ENCODE measurements around the gene SEPTIN10.

Gene SEPTIN10

DNA sequence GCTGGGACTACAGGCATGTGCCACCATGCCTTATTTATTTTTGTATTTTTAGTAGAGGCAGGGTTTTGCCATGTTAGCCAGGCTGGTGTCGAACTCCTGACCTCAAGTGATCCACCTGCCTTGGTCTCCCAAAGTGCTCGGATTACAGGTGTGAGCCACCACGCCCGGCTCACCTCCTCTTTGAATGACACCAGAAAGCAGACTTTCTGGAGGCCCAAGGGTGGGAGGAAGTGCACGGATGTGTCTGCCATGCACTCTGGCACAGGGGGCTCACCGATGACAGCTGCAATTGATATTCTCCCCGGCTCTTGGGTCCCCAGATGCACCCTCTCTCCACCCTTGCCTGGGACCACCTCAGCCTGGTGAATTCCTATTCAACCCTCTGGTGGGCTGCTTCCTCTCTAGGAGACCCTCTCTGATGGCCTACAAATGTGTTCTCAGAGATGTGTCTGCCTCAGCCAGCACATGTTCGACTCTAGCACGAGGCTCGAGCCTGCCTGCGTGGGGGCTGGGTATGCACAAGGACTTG lies 87.3 kb downstream of the SEPTIN10 start:
- in situ Hi-C loops (cut with HindIII; ENCODE audit: low sequenced_read_pairs), result no loop called here

DNA sequence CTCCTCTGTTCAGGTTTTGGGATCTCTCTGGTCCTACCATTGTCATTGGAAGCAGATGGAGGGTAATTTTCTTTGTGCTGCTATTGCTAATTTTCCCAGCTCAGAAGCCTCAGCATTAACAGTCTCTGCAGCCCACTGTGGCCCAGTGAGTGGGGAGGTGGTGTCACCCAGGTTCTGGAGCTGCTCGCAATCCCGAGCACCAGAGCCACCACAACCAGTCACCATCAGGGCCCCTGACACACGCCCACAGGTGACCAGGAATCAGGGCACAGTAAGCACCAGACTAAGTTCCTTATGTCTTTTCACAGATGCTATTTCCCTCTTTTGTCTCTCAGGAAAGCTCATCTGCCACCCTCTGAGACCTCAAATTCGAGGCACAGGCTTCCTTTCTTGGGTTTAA lies 87.9 kb downstream of the SEPTIN10 start:
- in situ Hi-C loops (cut with HindIII; ENCODE audit: low sequenced_read_pairs), result no loop called here

DNA sequence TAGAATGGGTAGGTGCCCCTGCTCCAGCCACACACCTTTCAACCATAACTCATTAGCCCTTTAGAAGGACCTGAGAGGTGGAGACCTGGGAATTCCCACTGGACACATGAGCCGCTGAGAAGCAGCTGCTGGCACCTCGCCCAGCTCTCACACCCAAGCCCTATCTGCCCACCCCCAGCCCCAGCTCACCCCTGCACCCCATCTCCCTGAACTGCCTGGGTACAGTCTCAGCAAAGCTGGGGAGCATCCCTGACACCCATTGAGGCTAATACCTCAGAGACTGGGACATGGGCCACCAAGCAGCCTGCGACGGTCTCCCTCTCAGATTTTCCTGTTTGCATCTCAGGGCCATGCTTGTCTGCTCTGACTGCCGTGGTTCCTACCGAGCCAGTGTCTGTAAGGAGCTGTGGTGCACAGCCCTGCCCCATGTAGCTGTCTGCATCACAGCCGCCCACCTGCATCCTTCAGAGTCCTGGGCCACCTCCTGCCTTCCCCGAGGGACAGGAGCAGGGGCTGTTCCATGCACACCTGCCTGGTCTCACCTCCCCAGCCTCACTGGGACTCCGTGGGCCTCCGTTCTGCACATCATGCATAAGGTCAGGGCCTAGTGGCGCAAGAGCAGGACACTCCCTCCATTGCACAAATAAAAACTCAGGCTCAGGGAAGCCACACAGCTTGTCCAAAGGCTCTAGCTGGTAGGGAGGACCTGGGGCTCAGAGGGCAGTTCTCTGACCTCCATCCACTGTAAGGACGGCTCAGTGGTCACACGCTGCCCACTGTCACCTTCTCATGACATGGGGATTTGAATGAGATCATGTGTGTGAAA lies 90.0 kb downstream of the SEPTIN10 start:
- in situ Hi-C loops (cut with HindIII; ENCODE audit: low sequenced_read_pairs), result no loop called here

DNA sequence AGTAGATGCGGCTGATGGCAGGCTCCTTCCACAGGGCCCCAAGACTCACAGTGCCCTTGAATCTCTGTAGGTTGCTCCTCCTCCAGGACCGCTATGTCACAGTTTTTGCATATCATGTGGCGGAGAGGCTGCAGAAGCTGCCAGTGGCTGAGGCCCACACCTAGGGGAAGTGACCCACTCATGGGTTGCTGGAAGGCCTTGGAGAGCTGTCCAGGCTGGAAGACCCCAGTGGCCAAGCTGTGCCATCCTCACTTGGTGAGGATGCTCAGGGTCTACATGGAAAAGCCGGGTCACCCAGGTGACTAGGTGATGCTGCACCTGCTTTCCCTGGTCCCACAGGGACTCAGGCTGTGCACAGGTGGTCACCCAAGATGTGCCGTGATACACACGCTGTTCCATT lies 90.6 kb downstream of the SEPTIN10 start:
- in situ Hi-C loops (cut with HindIII; ENCODE audit: low sequenced_read_pairs), result no loop called here

DNA sequence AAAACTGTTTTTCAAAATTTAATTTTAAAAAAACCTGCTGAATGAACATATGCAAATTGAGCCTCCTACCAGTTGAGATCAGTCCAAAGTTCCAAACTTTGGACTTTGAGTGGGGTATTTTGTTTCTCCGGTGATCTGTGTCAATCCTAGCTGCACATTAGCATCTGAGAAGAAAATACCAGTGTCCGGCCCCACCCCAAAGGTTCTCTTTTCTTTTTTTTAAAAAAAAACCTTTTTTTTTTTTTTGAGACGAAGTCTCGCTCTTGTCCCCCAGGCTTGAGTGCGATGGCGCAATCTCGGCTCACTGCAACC lies 91.7 kb downstream of the SEPTIN10 start:
- in situ Hi-C loops (cut with HindIII; ENCODE audit: low sequenced_read_pairs), result no loop called here

DNA sequence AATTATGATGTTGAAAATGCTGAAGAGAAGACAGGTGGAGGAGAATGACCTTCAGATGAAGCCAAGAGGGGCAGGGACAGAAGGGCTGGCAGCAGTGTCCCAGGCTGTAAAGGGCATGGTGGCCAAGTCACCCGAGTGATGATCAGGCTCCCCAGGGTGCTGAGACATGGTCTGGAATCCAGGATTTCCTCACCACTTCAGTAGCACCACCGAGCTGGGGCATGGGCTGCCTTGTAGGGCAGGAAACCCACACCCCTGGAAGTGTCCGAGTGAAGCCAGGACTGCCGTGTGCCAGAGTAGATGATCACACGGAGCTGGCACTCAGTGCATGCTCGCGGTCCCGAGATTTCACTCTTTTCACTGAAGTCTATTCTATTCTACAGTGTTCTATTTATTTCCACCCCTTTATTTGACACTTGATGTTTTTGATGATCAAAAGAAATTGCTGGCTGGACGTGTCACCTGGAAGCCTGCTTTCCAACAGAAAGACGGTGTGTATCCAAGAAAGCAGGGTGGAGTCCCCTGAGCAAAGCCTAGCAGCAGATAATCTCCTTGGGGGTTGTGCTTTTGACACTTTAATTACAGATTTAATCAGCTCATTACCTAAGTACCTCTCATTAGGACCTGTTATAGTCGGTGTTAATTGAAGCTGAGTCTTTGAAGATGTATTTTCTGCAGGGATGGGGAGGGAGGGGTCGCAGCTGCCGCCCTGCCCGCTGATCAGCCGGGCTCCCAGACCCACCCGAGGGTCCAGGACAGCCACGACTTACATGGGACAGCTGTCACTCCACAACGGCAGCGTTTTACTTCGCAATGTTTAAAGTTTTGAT lies 92.3 kb downstream of the SEPTIN10 start:
- in situ Hi-C loops (cut with HindIII; ENCODE audit: low sequenced_read_pairs), result no loop called here

DNA sequence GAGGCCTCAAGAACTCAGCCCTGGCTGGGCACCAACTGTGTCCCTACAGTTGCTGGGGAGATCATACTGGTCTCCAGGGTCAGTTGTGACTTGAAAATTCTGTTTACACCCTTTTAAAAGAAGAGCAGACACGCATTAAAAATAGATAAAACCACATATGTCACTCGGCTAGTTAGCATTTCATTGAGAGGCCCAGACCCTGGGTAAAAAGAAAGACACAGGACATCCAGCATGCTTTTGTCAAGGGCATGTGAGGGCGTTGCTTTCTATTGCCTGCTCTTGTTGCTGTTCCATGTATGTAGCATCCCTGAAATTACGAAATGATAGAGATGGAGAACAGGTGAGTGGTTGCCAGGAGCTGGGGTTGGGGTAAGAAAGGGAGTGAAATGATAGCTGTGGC lies 94.3 kb downstream of the SEPTIN10 start:
- in situ Hi-C loops (cut with HindIII; ENCODE audit: low sequenced_read_pairs), result no loop called here

DNA sequence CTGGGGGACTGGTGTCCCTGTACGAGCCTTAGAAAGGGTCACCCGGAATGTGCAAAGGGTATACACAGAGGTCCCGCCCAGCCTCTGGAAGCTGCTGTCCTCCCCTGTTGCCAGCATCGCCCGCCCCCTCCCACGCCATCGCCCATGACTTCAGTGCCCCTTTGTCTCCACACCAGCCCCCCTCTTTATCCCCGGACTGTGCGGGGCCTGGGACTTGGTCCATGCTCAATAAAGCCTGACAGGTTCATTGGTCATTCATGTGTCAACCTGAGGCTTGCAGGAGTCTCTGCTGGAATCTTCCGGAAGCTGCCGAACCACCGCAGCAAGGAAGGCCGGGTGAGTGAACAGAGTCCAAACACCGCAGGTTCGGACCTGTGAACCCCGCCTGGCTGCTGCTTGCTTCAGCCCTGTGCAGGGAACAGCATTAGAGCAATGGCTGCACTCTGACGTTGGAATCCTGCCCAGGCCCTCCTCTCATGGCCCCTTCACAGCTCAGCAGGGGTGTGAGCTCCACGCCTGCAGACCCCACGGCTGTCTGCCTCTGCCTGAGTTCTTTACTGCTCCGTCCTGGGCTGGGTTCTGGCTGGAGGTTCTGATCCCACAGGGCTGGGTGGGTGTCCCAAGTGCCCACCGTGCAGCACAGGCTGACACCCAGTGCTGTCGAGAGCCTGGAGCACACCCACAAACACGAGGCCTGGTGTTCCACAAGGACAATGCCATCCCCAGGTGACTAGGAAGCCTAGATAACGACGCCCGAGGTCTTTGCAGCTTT lies 96.5 kb downstream of the SEPTIN10 start:
- in situ Hi-C loops (cut with HindIII; ENCODE audit: low sequenced_read_pairs), result no loop called here

DNA sequence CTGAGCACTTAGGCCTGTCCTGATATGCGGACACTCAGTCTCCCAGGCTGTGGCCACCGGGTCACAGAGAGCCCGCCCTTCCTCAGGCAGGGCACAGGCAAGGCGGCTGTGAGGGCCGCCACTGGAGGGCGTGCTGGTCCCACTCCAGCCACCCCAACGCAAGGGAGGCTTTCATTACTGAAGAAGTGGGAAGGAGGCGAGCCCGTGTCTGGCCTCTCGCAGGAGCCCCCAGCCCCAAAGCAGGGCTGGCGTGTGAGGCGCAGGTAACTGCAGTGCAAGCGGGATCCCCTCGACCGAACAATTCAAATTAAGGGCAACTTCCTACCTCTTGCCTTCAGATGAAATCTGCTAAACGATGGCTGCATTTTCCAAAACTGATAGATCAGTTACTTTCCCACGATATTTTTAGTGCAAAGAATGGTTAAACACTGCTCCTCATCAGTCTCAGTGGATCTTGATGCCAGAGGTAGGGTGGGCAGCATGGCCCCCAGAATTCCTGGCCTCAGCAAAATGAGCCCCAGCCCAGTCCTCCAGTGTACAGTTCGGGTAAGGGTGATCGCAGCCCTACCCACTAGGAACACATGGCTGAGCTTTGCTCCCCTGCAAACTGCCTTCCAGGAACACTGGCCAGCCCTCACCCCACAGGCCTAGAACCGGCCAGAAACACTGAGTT lies 97.2 kb downstream of the SEPTIN10 start:
- in situ Hi-C loops (cut with HindIII; ENCODE audit: low sequenced_read_pairs), result no loop called here

DNA sequence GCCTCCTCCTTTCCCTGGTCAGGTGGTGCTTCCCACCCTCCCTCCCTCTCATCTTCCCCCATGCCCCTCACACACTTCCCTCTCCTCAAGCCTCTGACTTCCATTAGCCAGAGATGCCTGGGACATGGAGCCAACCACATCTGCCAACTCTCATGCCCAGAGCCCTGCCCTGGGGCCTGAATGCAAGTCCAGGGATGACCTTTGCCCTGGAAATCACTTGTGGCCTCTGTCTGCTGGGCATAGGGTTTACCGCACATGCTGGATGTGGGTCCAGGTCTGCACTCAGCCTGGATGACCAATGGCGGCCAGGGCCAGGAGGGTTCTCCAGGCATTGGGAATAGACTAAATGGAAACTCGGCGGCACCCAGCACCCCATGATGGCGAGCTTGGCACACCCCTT lies 98.9 kb downstream of the SEPTIN10 start:
- in situ Hi-C loops (cut with HindIII; ENCODE audit: low sequenced_read_pairs), result no loop called here

DNA sequence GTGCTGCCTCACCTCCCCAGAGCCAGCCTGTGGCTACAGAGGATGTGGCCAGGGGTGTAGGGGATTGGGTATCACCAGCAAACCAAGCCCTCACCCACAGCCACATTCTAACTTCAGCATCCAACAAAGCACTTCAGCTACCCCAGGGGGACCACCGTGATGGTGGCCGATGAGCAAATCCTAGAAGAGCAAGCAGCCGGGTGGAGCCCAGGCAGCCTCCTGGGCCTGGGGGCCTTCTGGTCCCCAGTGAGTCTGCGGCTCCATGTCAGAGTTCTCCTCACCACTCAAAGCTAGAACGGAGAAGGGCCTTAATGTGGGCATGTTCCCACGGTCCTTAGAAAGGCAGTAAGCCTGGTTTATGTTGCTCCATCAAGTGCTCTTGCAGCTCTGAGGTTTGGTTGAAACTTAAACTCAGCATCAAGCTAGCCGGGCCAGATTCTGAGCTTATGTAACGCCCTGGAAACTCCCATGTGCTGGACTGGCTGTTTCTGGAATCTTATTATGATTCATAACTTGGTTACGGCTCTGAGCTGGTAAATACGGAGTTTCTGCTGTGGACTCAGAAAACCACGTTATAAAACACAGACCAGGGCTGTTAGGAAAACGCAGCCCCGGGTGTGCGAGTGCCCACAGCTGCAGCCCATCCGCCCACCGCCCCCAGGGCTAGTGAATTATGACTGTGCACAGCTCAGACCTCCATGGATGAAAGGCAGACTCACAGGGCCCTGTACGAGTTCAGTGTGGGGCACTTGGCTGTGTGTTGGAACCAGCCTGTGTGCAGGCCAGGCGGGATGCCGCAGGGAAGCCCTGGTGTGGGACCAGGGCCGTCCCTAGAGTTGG lies 99.8 kb downstream of the SEPTIN10 start:
- in situ Hi-C loops (cut with HindIII; ENCODE audit: low sequenced_read_pairs), result no loop called here

DNA sequence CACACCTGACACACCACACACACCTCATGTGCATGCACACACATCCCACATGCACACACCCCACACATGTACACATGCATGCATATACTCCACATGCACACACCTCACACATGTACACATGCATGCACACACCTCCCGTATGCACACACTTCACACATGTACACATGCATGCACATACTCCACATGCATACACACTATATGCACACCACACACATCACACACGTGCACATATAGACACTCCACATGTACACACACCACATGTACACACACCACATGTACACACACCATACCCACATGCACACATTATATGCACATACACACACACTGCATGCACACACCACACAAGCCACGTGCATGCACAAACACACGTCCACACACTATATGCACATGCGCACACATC lies 100.5 kb downstream of the SEPTIN10 start:
- in situ Hi-C loops (cut with HindIII; ENCODE audit: low sequenced_read_pairs), result no loop called here

DNA sequence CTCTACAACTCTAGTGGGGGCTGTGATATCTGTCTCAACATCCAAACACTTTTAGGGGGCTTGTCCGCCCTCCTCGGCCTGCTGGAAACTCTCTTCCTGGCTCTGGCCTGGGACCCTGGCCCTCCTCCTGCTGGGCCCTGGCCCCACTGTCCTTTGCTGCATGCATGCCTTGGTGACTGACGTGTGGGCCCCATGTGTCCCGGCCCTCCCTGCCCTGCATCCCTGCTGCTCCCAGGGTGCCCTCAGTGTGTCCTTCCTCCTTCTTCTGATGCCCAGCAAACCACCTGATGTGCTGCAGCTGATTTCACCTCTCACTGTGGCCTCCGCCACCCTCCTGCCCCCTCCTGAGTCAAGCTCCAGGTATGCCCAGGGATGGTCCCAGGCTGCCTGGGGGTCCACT lies 101.7 kb downstream of the SEPTIN10 start:
- in situ Hi-C loops (cut with HindIII; ENCODE audit: low sequenced_read_pairs), result no loop called here

DNA sequence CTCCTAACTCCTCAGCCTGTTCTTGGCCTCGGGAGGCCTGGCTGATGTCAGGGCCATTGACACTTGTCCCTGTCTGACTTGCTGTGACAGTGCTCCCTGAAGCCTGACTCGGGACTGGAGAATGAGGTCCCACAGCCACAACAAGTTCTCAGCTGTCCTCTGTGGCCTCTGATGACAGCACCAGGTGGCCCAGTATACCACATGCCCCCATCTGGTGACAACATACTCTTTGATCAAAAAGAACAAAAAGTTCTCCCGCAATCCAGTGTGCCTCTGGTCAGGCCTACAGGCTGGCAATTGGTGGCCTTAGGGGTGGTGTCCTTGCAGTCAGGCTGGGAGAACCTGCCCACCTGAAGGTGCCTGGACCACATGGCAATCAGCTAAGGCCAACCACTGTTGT lies 102.6 kb downstream of the SEPTIN10 start:
- in situ Hi-C loops (cut with HindIII; ENCODE audit: low sequenced_read_pairs), result no loop called here

DNA sequence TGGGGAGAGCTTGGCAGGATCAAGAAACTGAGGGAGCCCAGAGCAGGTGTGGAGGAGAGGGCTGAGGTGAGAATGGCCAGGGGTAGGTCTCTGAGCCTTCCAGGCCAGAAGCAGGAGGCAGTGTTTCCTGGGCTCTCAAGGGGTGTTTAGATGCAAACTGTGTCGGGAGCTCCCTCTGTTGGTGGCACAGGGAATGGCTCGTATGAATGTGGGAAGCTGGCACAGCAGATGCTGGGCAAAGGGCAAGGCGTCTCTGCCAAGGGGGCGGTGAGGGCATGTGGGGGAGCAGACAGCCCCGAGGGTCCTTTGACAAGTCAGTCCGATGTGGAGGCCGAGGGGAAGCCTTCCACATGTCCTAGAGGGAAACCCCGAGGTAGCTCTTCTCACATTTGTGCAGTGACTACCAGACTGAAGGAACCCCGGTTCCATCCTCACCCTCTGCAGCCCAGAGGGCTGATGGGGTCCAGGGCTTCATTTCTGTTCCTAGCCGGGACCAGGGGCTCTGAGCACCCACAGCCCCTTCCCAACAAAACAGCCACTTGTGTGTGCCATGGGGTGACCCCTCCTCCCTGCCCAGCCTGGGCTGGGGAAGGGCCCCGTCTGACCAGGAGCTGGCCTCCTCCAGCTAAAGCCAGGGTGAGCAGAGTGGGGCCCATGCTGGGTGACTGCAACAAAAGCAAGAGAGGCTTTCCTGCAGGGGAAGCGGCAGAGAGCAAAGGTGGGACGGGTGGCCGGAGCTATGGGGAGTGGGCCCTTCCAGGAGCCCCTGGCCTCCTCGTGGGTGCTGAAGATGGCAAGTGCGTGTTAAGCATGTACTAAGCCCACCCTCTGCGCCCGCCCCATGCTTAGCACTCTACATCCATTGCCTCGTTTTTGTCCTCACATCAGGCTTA lies 103.4 kb downstream of the SEPTIN10 start:
- in situ Hi-C loops (cut with HindIII; ENCODE audit: low sequenced_read_pairs), result no loop called here

DNA sequence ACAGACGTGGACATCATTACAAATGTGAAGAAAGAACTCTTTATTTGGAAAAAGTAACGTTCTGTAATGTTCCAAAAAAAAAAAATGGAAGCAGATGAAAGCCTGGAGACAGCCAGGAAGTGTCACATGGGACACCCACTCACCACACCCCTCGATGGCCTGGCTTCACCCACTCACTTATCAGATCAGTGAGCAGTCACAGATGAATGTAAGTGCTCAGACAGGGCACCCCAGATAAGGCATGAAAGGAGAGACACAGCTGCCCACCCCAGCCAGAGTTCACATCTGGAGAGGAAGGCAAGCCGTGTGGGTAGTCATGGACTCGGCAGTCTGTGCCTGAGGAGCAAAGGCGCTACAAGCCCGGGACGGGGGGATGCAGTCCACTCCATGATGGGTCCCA lies 105.2 kb downstream of the SEPTIN10 start:
- in situ Hi-C loops (cut with HindIII; ENCODE audit: low sequenced_read_pairs), result no loop called here

DNA sequence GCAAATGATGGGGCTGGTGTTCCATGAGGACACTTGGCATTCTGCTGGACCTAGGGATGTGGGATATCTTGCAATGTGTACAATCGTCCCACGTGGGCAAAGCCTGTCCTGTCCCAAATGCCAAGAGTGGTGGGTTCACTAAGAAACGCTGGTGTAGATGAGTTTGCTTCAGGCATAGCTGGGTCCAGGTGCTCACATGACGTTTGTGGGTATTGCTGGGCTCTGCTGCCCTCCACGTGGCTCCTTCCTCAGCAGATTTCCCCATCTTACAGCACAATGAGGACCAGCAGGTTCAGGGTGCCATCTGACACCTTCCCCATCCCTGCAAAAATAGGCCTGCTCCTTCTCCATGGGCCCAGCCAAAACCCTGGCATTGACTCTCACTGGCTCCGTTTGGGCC lies 105.9 kb downstream of the SEPTIN10 start:
- in situ Hi-C loops (cut with HindIII; ENCODE audit: low sequenced_read_pairs), result no loop called here

DNA sequence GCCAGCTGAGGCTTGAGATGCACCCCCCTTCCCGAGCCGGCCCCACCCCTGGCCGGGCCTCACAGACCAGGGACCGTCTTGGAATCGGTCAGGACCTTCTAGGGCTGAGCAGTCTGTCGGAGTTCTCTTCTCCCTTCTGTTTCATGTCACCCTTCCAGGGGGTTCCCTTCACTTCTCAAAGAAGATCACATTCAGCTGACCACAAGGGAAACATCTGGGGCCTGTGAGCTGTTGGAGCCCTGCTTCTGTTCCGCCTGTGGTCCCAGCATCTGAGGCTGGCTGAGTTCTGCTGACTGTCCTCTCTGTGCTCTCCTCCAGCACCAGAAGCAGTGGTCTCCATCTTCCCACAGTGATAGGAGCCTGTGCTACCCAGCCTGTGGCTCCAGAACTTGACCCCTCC lies 106.5 kb downstream of the SEPTIN10 start:
- in situ Hi-C loops (cut with HindIII; ENCODE audit: low sequenced_read_pairs), result no loop called here

DNA sequence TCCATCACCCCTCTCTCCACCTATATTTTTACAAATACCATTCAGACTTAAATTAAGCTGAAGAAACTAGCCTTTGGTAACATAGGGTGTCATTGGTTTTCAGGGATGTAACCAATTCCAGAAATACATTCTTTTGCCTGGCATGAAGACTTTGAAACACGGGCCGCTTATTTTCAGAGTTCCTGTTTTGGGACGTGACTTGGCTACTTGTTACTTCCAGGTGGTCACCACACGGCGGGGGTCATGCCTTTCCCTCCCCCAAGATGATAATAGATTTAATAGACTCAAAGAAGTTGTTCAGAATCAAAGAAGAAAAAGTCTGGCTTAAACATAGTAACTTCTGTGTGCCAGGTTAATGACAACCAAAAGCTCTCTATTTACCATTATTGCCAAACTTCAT lies 110.6 kb downstream of the SEPTIN10 start:
- in situ Hi-C loops (cut with HindIII; ENCODE audit: low sequenced_read_pairs), result no loop called here

All from DLD1 (cell line).